HepG2 (cell line): ENCODE data around the gene CNOT8. TPM values are rescaled to one million over a fixed set of nuclear protein-coding genes. Genes with fewer than 3 reads are reported as not detected.

Source experiments
- AHR ChIP-seq: IDR thresholded peaks from 2 replicates; pipeline ENCODE4 v1.6.1; 2018; ENCODE audit warnings: missing genetic modification reagents, missing compliant biosample characterization
- AKAP8 ChIP-seq: sonication (generic); formaldehyde crosslinking; IDR thresholded peaks from 2 replicates; pipeline ENCODE4 v1.5.1; 2020; ENCODE audit warnings: mild to moderate bottlenecking, missing genetic modification reagents
- ATRX ChIP-seq: sonication (generic); formaldehyde crosslinking; IDR thresholded peaks from 2 replicates; pipeline ENCODE4 v1.4.0; 2020; ENCODE audit warnings: missing genetic modification reagents, borderline replicate concordance
- CHD4 ChIP-seq: fragments of 200-600 bp; sonication (generic); IDR thresholded peaks from 2 replicates; pipeline ENCODE4 v1.7.0; 2017; ENCODE audit warnings: mild to moderate bottlenecking, low read length, borderline replicate concordance
- HNF4G ChIP-seq, 2 experiments: sonication (generic) in 1 of 2; formaldehyde crosslinking in 1 of 2; IDR thresholded peaks; 2 replicates each; pipeline versions ENCODE4 v1.4.0 to v1.6.1; 2011 to 2020; ENCODE audit warnings: borderline replicate concordance in 2 of 2, low read depth in 2 of 2, mild to moderate bottlenecking in 2 of 2, low read length in 1 of 2, missing genetic modification reagents in 1 of 2, moderate library complexity in 1 of 2
- MXD4 ChIP-seq: IDR thresholded peaks from 2 replicates; pipeline ENCODE4 v1.6.1; 2016; ENCODE audit warnings: mild to moderate bottlenecking, missing biosample characterization, missing genetic modification reagents
- RAD21 ChIP-seq: fragments of 450-650 bp; formaldehyde crosslinking; IDR thresholded peaks from 2 replicates; pipeline ENCODE4 v1.5.0; 2020; ENCODE audit warnings: mild to moderate bottlenecking
- STAG1 ChIP-seq: sonication (generic); formaldehyde crosslinking; IDR thresholded peaks from 2 replicates; pipeline ENCODE4 v1.4.0; 2020; ENCODE audit warnings: missing genetic modification reagents
- ZBTB2 ChIP-seq: sonication (generic); formaldehyde crosslinking; IDR thresholded peaks from 2 replicates; pipeline ENCODE4 v1.8.0; 2022; ENCODE audit warnings: low read depth, missing genetic modification reagents
- ZNF282 ChIP-seq: fragments of 450-650 bp; IDR thresholded peaks from 2 replicates; pipeline ENCODE4 v1.6.1; 2018; ENCODE audit not compliant: partially characterized antibody
- ZNF878 ChIP-seq: sonication (generic); formaldehyde crosslinking; IDR thresholded peaks from 2 replicates; pipeline ENCODE4 v1.8.1; 2023; ENCODE audit warnings: mild to moderate bottlenecking, missing genetic modification reagents, moderate library complexity
- polyA plus RNA-seq, 8 experiments: library from polyadenylated mRNA; depleted of rRNA in 3 of 8; stranded (reverse) in 7 of 8; unstranded in 1 of 8; fragments of >200 nt; fragmentation: Illumina TruSeq in 4 of 8; extraction: Trizol in 4 of 8; gene quantifications; 2 replicates each; pipeline versions ENCODE4 v1.2.1 to v1.2.3, GENCODE V29; 2011 to 2016; ENCODE audit warnings: low read depth in 4 of 8, missing spikeins in 1 of 8, mixed read lengths in 1 of 8; ENCODE audit not compliant: insufficient read depth in 1 of 8
- total RNA-seq, 5 experiments: library from RNA; depleted of rRNA; stranded (reverse); fragments of >200 nt; fragmentation: Illumina TruSeq; extraction: Trizol; gene quantifications; 2 replicates each; pipeline ENCODE4 v1.2.3, GENCODE V29; 2016; ENCODE audit warnings: low read depth in 1 of 5
- TF ChIP-seq, protein P1 (sequence below): sonication (generic); formaldehyde crosslinking; IDR thresholded peaks from 2 replicates; pipeline ENCODE4 v1.5.1; 2020; ENCODE audit warnings: missing genetic modification reagents, mild to moderate bottlenecking, borderline replicate concordance
- TF ChIP-seq, protein P2 (sequence below): sonication (generic); formaldehyde crosslinking; IDR thresholded peaks from 2 replicates; pipeline ENCODE4 v1.4.0; 2020; ENCODE audit warnings: missing genetic modification reagents
- TF ChIP-seq, protein P3 (sequence below): sonication (generic); formaldehyde crosslinking; IDR thresholded peaks from 2 replicates; pipeline ENCODE4 v1.5.0; 2020; ENCODE audit warnings: mild to moderate bottlenecking, missing genetic modification reagents, borderline replicate concordance
- TF ChIP-seq, protein P4 (sequence below): conservative IDR thresholded peaks from 2 replicates; pipeline ENCODE4 v1.6.1; 2018; ENCODE audit warnings: missing genetic modification reagents

The CNOT8 gene
- total and polyA plus RNA-seq, 2 of the 13 experiments (the other 11 are each of a cell fraction or from before 2014, with no cell fraction given): 37.1 to 74.9 TPM

DNA sequence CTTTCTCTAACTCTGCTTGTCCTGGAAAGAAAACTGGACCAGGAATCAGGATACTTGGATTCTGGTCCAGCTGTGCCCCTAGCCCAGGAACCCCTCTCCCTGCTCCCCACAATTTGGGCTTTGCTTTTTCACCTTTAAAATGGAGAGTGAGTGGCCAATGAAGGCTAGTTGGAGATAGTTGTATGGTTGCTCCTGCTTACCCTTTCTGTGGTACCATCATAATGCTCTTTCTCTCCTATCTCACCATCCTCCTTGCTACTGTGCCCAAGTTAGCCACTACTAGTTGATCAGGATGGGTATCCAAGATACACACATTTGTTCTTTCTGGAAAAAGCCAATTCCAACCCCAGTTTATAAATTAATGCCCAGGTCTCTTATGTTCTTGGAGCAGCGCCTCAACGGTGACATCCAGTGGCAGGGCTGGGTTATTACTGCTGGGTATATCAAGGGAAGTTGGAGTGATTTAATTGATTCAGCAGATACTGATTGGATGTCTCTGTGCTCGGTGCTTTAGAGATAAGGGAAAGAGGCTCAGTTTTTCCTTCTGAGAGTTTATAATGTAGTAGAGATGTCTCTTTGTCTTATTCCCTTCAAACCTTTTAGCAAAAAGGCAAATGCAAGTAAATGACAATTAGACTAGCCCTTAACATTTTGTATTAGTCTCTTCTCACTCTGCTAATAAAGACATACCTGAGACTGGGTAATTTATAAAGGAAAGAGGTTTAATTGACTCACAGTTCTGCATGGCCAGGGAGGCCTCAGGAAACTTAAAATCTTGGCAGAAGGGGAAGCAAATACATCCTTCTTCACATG is 46.6 kb upstream of the CNOT8 start (continued):
- TF ChIP-seq, protein P1, sequence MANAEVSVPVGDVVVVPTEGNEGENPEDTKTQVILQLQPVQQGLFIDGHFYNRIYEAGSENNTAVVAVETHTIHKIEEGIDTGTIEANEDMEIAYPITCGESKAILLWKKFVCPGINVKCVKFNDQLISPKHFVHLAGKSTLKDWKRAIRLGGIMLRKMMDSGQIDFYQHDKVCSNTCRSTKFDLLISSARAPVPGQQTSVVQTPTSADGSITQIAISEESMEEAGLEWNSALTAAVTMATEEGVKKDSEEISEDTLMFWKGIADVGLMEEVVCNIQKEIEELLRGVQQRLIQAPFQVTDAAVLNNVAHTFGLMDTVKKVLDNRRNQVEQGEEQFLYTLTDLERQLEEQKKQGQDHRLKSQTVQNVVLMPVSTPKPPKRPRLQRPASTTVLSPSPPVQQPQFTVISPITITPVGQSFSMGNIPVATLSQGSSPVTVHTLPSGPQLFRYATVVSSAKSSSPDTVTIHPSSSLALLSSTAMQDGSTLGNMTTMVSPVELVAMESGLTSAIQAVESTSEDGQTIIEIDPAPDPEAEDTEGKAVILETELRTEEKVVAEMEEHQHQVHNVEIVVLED (CRISPR knock-in tag): peak; percentile 23; the same call in 1 of the 2 replicates
- TF ChIP-seq CHD4 (no peak), AHR (no peak), AKAP8 (no peak), HNF4G (IDR thresholded peaks at IDR 0.05; ENCODE audit: borderline replicate concordance, low read depth, low read length) (no peak), HNF4G (CRISPR knock-in tag; IDR thresholded peaks at IDR 0.05; ENCODE audit: borderline replicate concordance, low read depth) (no peak), RAD21 (CRISPR knock-in tag) (peak; percentile 56; the same call in 1 of the 2 replicates), STAG1 (CRISPR knock-in tag) (peak; percentile 82), ZBTB2 (CRISPR knock-in tag) (no peak), ATRX (CRISPR knock-in tag) (no peak), ZNF878 (CRISPR knock-in tag) (no peak), ZNF282 (no peak), MXD4 (CRISPR knock-in tag) (no peak)
- TF ChIP-seq, protein P2, sequence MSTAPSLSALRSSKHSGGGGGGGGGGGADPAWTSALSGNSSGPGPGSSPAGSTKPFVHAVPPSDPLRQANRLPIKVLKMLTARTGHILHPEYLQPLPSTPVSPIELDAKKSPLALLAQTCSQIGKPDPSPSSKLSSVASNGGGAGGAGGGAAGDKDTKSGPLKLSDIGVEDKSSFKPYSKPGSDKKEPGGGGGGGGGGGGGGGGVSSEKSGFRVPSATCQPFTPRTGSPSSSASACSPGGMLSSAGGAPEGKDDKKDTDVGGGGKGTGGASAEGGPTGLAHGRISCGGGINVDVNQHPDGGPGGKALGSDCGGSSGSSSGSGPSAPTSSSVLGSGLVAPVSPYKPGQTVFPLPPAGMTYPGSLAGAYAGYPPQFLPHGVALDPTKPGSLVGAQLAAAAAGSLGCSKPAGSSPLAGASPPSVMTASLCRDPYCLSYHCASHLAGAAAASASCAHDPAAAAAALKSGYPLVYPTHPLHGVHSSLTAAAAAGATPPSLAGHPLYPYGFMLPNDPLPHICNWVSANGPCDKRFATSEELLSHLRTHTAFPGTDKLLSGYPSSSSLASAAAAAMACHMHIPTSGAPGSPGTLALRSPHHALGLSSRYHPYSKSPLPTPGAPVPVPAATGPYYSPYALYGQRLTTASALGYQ (CRISPR knock-in tag): no peak
- TF ChIP-seq, protein P3, sequence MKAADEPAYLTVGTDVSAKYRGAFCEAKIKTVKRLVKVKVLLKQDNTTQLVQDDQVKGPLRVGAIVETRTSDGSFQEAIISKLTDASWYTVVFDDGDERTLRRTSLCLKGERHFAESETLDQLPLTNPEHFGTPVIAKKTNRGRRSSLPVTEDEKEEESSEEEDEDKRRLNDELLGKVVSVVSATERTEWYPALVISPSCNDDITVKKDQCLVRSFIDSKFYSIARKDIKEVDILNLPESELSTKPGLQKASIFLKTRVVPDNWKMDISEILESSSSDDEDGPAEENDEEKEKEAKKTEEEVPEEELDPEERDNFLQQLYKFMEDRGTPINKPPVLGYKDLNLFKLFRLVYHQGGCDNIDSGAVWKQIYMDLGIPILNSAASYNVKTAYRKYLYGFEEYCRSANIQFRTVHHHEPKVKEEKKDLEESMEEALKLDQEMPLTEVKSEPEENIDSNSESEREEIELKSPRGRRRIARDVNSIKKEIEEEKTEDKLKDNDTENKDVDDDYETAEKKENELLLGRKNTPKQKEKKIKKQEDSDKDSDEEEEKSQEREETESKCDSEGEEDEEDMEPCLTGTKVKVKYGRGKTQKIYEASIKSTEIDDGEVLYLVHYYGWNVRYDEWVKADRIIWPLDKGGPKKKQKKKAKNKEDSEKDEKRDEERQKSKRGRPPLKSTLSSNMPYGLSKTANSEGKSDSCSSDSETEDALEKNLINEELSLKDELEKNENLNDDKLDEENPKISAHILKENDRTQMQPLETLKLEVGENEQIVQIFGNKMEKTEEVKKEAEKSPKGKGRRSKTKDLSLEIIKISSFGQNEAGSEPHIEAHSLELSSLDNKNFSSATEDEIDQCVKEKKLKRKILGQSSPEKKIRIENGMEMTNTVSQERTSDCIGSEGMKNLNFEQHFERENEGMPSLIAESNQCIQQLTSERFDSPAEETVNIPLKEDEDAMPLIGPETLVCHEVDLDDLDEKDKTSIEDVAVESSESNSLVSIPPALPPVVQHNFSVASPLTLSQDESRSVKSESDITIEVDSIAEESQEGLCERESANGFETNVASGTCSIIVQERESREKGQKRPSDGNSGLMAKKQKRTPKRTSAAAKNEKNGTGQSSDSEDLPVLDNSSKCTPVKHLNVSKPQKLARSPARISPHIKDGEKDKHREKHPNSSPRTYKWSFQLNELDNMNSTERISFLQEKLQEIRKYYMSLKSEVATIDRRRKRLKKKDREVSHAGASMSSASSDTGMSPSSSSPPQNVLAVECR (CRISPR knock-in tag): 0 out of 2 replicates have a peak, but pooled peaks have one; percentile 15
- TF ChIP-seq, protein P4, sequence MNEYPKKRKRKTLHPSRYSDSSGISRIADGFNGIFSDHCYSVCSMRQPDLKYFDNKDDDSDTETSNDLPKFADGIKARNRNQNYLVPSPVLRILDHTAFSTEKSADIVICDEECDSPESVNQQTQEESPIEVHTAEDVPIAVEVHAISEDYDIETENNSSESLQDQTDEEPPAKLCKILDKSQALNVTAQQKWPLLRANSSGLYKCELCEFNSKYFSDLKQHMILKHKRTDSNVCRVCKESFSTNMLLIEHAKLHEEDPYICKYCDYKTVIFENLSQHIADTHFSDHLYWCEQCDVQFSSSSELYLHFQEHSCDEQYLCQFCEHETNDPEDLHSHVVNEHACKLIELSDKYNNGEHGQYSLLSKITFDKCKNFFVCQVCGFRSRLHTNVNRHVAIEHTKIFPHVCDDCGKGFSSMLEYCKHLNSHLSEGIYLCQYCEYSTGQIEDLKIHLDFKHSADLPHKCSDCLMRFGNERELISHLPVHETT (CRISPR knock-in tag): 0 out of 2 replicates have a peak, but pooled peaks have one; percentile 21
